GM19468 (cell line): ENCODE results near the gene ALK.

ENCODE experiments used
- ATAC-seq: cut with Tn5 transposase; IDR thresholded peaks from one replicate; pipeline ENCODE4 v1.9.1; 2021; ENCODE audit warnings: mild to moderate bottlenecking, moderate library complexity, moderate number of reproducible peaks; ENCODE audit not compliant: unreplicated experiment; ENCODE audit errors: extremely low read depth

The ALK gene

GRCh38 chr2:29910960-29911359, 10.4 kb downstream of the ALK start:
- no peak for ATAC-seq

GRCh38 chr2:29910465-29910864, 10.9 kb downstream of the ALK start:
- no peak for ATAC-seq

GRCh38 chr2:29902356-29902755, 19.0 kb downstream of the ALK start:
- ATAC-seq: no peak

- no peak for ATAC-seq
Observed at GRCh38 chr2:29900971-29901633, 20.3 kb downstream of the ALK start.

- ATAC-seq: no peak
Observed at GRCh38 chr2:29898999-29899398, 22.4 kb downstream of the ALK start.

GRCh38 chr2:29894822-29895614, 26.4 kb downstream of the ALK start:
- ATAC-seq: no peak

- no peak for ATAC-seq
Observed at GRCh38 chr2:29892585-29893259, 28.7 kb downstream of the ALK start.

GRCh38 chr2:29881089-29881730, 40.2 kb downstream of the ALK start:
- ATAC-seq: no peak

- no peak for ATAC-seq
Observed at GRCh38 chr2:29880084-29880483, 41.3 kb downstream of the ALK start.

- ATAC-seq: no peak
Observed at GRCh38 chr2:29879456-29879855, 41.9 kb downstream of the ALK start.

GRCh38 chr2:29878898-29879297, 42.5 kb downstream of the ALK start:
- ATAC-seq: no peak

GRCh38 chr2:29876374-29876773, 45.0 kb downstream of the ALK start:
- ATAC-seq: no peak

- ATAC-seq: no peak
Observed at GRCh38 chr2:29874745-29875144, 46.6 kb downstream of the ALK start.

- ATAC-seq: no peak
Observed at GRCh38 chr2:29872870-29873269, 48.5 kb downstream of the ALK start.

GRCh38 chr2:29871541-29871940, 49.8 kb downstream of the ALK start:
- no peak for ATAC-seq

- no peak for ATAC-seq
Observed at GRCh38 chr2:29865512-29865911, 55.9 kb downstream of the ALK start.

- ATAC-seq: no peak
Observed at GRCh38 chr2:29864988-29865387, 56.4 kb downstream of the ALK start.

- ATAC-seq: no peak
Observed at GRCh38 chr2:29855924-29856639, 65.3 kb downstream of the ALK start.

GRCh38 chr2:29850794-29851193, 70.6 kb downstream of the ALK start:
- ATAC-seq: no peak
